Measurements from ENCODE around the gene FOXP1.

GRCh38 chr3:71010726-71011455, 572.6 kb downstream of the FOXP1 start:
- TF ChIP-seq CTCF (IDR thresholded peaks at IDR 0.05) = no peak
- no peak for TF ChIP-seq POLR2AphosphoS5 (IDR thresholded peaks at IDR 0.05)

Data from breast epithelium (tissue), 3 donors.